GM19452 (cell line): ENCODE results near the gene EPAS1.
"Not testable (repeated sequence)": the region's sequence is repeated elsewhere in the genome, so short reads cannot be mapped to it uniquely, and the experiment has no call there.

ENCODE experiments used
- ATAC-seq: cut with Tn5 transposase; IDR thresholded peaks from one replicate; pipeline ENCODE4 v1.9.1; 2021; ENCODE audit not compliant: unreplicated experiment

Gene EPAS1

GRCh38 chr2:46394649-46395510 is 97.7 kb downstream of the EPAS1 start:
- ATAC-seq, result no peak

- not testable (repeated sequence) for ATAC-seq
These were observed 98.5 kb downstream of the EPAS1 start for GRCh38 chr2:46395730-46396129.

- no peak for ATAC-seq
These were observed 102.8 kb downstream of the EPAS1 start for GRCh38 chr2:46400016-46400415.

- no peak for ATAC-seq
These were observed 105.7 kb downstream of the EPAS1 start for GRCh38 chr2:46402874-46403273.

GRCh38 chr2:46404181-46404759 is 107.1 kb downstream of the EPAS1 start:
- ATAC-seq, result no peak

- ATAC-seq, result no peak
These were observed 110.7 kb downstream of the EPAS1 start for GRCh38 chr2:46407852-46408455.

GRCh38 chr2:46409756-46410155 is 112.5 kb downstream of the EPAS1 start:
- no peak for ATAC-seq

- no peak for ATAC-seq
These were observed 113.4 kb downstream of the EPAS1 start for GRCh38 chr2:46410273-46411244.

GRCh38 chr2:46411245-46411641 is 114.0 kb downstream of the EPAS1 start:
- ATAC-seq, result no peak

GRCh38 chr2:46411985-46412384 is 114.8 kb downstream of the EPAS1 start:
- ATAC-seq, result no peak

GRCh38 chr2:46413111-46413510 is 115.9 kb downstream of the EPAS1 start:
- no peak for ATAC-seq

GRCh38 chr2:46413631-46414030 is 116.4 kb downstream of the EPAS1 start:
- no peak for ATAC-seq

- no peak for ATAC-seq
These were observed 117.5 kb downstream of the EPAS1 start for GRCh38 chr2:46414701-46415100.

GRCh38 chr2:46416280-46416679 is 119.1 kb downstream of the EPAS1 start:
- no peak for ATAC-seq

- no peak for ATAC-seq
These were observed 119.7 kb downstream of the EPAS1 start for GRCh38 chr2:46416739-46417403.

- ATAC-seq, result no peak
These were observed 123.7 kb downstream of the EPAS1 start for GRCh38 chr2:46420945-46421344.

- ATAC-seq, result no peak
These were observed 124.2 kb downstream of the EPAS1 start for GRCh38 chr2:46421361-46421760.

- no peak for ATAC-seq
These were observed 125.6 kb downstream of the EPAS1 start for GRCh38 chr2:46422717-46423394.

GRCh38 chr2:46424937-46425336 is 127.7 kb downstream of the EPAS1 start:
- ATAC-seq, result no peak

- no peak for ATAC-seq
These were observed 131.8 kb downstream of the EPAS1 start for GRCh38 chr2:46428911-46429436.
